Brain microvascular endothelial cell (primary cell): ENCODE data around the gene FBLN7.

ENCODE experiments used
- DNase-seq: peaks from one replicate; pipeline ENCODE4 v3.0.0-alpha.2; 2020
- H3K27ac ChIP-seq: fragments of 250-450 bp; sonication (Bioruptor Pico); 2 replicates; pipeline ENCODE4 v1.5.1; 2020; ENCODE audit warnings: mild to moderate bottlenecking, moderate library complexity
- H3K27me3 ChIP-seq: fragments of 250-450 bp; sonication (Bioruptor Pico); replicated peaks from 2 replicates; pipeline ENCODE4 v1.5.1; 2020; ENCODE audit warnings: mild to moderate bottlenecking
- H3K36me3 ChIP-seq: fragments of 250-450 bp; sonication (Bioruptor Pico); replicated peaks from 2 replicates; pipeline ENCODE4 v1.5.1; 2020; ENCODE audit warnings: mild to moderate bottlenecking
- H3K4me3 ChIP-seq: 2 replicates; pipeline ENCODE4 v1.5.1; 2011; ENCODE audit warnings: low read depth, mild to moderate bottlenecking, control low read depth, low read length, moderate library complexity
- CTCF ChIP-seq: IDR thresholded peaks from 2 replicates; pipeline ENCODE4 v1.5.1; 2011; ENCODE audit warnings: low read depth, mild to moderate bottlenecking, moderate library complexity, low read length, control low read depth, inconsistent platforms; ENCODE audit errors: missing control alignments
- in situ Hi-C: cut with HindIII; loops from 2 replicates; pipeline ENCODE4 v1.10.0; 2017; ENCODE audit warnings: low sequenced_read_pairs, low pct_ligation_motif_present

Gene FBLN7

GRCh38 chr2:112220831-112221230, 82.6 kb downstream of the FBLN7 start:
- Histone ChIP-seq H3K4me3 (no peak overlapping the region), H3K36me3 (no peaks in the 10 kb centered on the region), H3K27me3 (no peaks in the 10 kb centered on the region), H3K27ac (no peak overlapping the region)
- in situ Hi-C loops, result no loop called here
- no peak for DNase-seq
- no peak for TF ChIP-seq CTCF

- Histone ChIP-seq H3K27me3 (no peaks in the 10 kb centered on the region), H3K36me3 (no peaks in the 10 kb centered on the region), H3K27ac (no peak overlapping the region), H3K4me3 (no peak overlapping the region)
- in situ Hi-C loops, result no loop called here
- no peak for TF ChIP-seq CTCF
- DNase-seq, result no peak
These were observed 91.2 kb downstream of the FBLN7 start for GRCh38 chr2:112229348-112229747.

GRCh38 chr2:112230371-112230770, 92.2 kb downstream of the FBLN7 start:
- no peaks in the 10 kb centered on the region for H3K36me3 ChIP-seq
- in situ Hi-C loops, result no loop called here
- no peaks in the 10 kb centered on the region for H3K27me3 ChIP-seq
- DNase-seq, result no peak
- H3K4me3 ChIP-seq, result no peak overlapping the region
- no peak overlapping the region for H3K27ac ChIP-seq
- no peak for TF ChIP-seq CTCF
